ENCODE results near the gene CASZ1. TPM values are rescaled to one million over a fixed set of nuclear protein-coding genes. Genes with fewer than 3 reads are reported as not detected.

CASZ1 gene
- total and polyA plus RNA-seq, 9 donors, result 2.4 to 15.7 (median 4.0) TPM

DNA sequence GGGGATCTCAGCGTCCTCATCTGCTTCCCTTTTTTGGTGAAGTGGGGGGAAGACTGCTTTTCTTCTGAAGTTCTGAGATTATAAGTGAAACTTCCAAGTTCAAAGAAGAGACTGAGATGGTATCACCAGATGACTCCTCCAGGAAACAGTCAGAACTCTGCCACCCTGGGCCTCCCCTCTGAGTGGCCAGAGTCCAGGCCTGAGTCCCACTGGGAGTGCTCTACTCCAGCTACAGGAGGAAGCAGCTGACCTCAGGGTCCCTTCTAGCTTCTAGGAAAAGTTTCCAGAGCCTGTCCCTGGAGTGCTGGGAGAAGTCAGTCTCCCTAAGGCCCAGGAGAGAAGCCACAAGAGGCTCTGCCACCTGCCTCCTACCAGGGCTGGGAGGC lies 104.7 kb downstream of the CASZ1 start:
- Histone ChIP-seq H3K27me3 (no peaks in the 10 kb centered on the region), H3K36me3 (no peaks in the 10 kb centered on the region), H3K9me3 (no peaks in the 10 kb centered on the region), H3K4me3 (no peak overlapping the region), H3K4me1 (ENCODE audit: insufficient read depth) (peaks cover 12% of the 10 kb centered on the region), H3K27ac (no peak overlapping the region)
- TF ChIP-seq POLR2A (IDR thresholded peaks at IDR 0.05) (no peak), EP300 (IDR thresholded peaks at IDR 0.05) (no peak)
- TF ChIP-seq, protein P1, sequence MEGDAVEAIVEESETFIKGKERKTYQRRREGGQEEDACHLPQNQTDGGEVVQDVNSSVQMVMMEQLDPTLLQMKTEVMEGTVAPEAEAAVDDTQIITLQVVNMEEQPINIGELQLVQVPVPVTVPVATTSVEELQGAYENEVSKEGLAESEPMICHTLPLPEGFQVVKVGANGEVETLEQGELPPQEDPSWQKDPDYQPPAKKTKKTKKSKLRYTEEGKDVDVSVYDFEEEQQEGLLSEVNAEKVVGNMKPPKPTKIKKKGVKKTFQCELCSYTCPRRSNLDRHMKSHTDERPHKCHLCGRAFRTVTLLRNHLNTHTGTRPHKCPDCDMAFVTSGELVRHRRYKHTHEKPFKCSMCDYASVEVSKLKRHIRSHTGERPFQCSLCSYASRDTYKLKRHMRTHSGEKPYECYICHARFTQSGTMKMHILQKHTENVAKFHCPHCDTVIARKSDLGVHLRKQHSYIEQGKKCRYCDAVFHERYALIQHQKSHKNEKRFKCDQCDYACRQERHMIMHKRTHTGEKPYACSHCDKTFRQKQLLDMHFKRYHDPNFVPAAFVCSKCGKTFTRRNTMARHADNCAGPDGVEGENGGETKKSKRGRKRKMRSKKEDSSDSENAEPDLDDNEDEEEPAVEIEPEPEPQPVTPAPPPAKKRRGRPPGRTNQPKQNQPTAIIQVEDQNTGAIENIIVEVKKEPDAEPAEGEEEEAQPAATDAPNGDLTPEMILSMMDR (IDR thresholded peaks at IDR 0.05), result no peak
- DNase-seq, result no peak
- WGBS, 3 donors, result 67 to 94% (median 80%) methylated on average over 1 of the region's 1 CpG
- intact Hi-C loops (cut with DNase I), result loop anchor here in 1 of 4 donors (10.0 kb wide), 1 partner anchor 57 kb away; no protein-coding TSS in a partner anchor

DNA sequence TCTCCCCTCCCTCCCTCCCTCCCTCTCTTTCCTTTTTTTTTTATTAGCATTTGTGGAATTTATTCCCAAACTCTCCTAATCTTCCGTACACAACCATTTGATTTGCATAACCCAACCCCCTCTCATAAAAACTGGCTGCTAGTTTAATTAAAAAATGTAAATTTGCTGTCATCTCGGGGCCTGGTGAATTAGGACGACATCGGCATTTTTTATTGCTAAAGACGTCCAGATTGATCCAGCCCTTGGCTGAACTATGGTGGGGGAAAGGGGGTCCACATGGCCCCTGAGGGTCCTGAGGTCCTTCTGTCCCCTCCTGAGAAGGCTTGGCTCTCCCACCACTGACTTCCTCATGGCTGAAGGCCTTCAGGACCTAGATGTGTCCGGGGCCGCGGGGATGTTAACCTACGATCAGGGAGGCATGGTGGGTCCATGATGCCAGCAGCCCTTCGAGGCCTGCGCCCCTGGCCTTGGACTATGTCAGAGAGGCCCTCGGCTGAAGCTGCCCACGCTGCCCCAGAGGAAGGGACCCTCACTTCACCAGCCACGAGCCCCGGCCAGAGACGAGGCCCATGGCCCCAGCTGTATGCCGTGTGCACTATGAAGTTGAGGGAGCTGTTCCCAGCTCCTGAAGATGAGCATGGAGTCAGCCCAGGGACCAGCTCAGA lies 105.2 kb downstream of the CASZ1 start:
- intact Hi-C loops (cut with DNase I), result loop anchor here in 1 of 4 donors (10.0 kb wide), 1 partner anchor 56 kb away; no protein-coding TSS in a partner anchor
- Histone ChIP-seq H3K36me3 (no peaks in the 10 kb centered on the region), H3K27ac (no peak overlapping the region), H3K9me3 (no peaks in the 10 kb centered on the region), H3K27me3 (no peaks in the 10 kb centered on the region), H3K4me1 (ENCODE audit: insufficient read depth) (peaks cover 16% of the 10 kb centered on the region), H3K4me3 (no peak overlapping the region)
- TF ChIP-seq EP300 (IDR thresholded peaks at IDR 0.05) (no peak), POLR2A (IDR thresholded peaks at IDR 0.05) (no peak)
- TF ChIP-seq, protein P1 (IDR thresholded peaks at IDR 0.05), result no peak
- 90 to 97% (median 92%) methylated on average over 17 of the region's 17 CpGs for WGBS, 3 donors
- DNase-seq, result no peak

DNA sequence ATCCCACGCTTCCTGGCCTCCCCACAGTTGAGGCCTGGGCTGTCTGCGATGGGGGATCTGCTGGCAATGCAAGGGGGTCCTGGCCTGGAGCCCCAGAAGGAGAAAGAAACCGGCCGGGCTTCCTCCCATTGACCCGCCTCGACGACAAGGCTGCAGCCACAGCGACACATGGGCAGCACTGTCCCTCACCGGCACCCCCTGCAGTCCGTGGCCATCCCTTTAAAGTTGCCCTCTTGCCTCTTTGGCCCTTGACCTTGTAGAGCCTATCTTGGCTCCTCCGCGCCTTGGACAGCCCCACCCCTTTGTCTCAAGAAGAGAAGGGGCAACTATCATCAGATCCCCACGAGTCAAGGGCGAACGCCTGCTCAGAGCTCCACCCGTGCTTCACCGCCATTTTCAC lies 106.0 kb downstream of the CASZ1 start:
- Histone ChIP-seq H3K9me3 (no peaks in the 10 kb centered on the region), H3K27ac (no peak overlapping the region), H3K4me3 (no peak overlapping the region), H3K36me3 (no peaks in the 10 kb centered on the region), H3K27me3 (no peaks in the 10 kb centered on the region), H3K4me1 (ENCODE audit: insufficient read depth) (peaks cover 22% of the 10 kb centered on the region)
- intact Hi-C loops (cut with DNase I), result loop anchor here in 1 of 4 donors (10.0 kb wide), 1 partner anchor 56 kb away; no protein-coding TSS in a partner anchor
- 93 to 95% (median 95%) methylated on average over 17 of the region's 17 CpGs for WGBS, 3 donors
- TF ChIP-seq POLR2A (IDR thresholded peaks at IDR 0.05) (no peak), EP300 (IDR thresholded peaks at IDR 0.05) (no peak)
- TF ChIP-seq, protein P1 (IDR thresholded peaks at IDR 0.05), result no peak
- DNase-seq, result no peak

DNA sequence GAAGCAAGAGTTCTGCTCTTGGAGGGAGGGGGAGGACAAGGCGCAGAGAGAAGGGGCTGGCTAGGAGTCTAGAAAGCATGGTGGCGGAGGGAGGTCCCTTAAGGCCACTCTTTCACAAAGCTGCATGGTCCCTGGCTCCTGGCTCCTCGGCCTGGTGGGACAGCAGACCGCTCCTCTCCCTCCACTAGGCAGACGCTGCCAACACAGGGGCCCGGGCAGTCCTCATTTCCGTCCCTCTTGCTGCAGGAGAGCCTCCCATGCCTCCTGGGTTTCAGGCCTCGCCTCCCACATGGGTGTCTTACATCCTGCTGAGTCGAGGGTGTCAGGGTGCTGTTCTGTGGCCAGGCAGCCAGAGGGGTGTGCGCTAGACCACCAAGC lies 108.0 kb downstream of the CASZ1 start:
- intact Hi-C loops (cut with DNase I), result loop anchor here in 1 of 4 donors (10.0 kb wide), 1 partner anchor 154 kb away; no protein-coding TSS in a partner anchor
- H3K9me3 ChIP-seq, result no peaks in the 10 kb centered on the region
- H3K4me1 ChIP-seq (ENCODE audit: insufficient read depth), result peaks cover 24% of the 10 kb centered on the region
- no peak for DNase-seq
- H3K27me3 ChIP-seq, result no peaks in the 10 kb centered on the region
- H3K27ac ChIP-seq, result no peak overlapping the region
- H3K4me3 ChIP-seq, result no peak overlapping the region
- H3K36me3 ChIP-seq, result no peaks in the 10 kb centered on the region
- WGBS, 3 donors, result 89 to 94% (median 92%) methylated on average over 10 of the region's 10 CpGs
- TF ChIP-seq POLR2A (IDR thresholded peaks at IDR 0.05), result no peak
- TF ChIP-seq, protein P1 (IDR thresholded peaks at IDR 0.05), result no peak
- TF ChIP-seq EP300 (IDR thresholded peaks at IDR 0.05), result no peak
